GM23338 (cell line): ENCODE measurements around the gene DIO1. TPM values are rescaled to one million over a fixed set of nuclear protein-coding genes. Genes with fewer than 3 reads are reported as not detected.

Experiments used
- ATAC-seq: fragments of 200-7000 bp; cut with Tn5 transposase; 3 replicates; pipeline ENCODE4 v1.9.1; 2020
- DNase-seq: peaks from one replicate; pipeline ENCODE4 v3.0.0-alpha.2; 2015; ENCODE audit warnings: low spot score
- H2AFZ ChIP-seq: fragments of 200-600 bp; sonication (generic); 2 replicates; pipeline ENCODE4 v1.8.0; 2016; ENCODE audit warnings: antibody characterized with exemption, mild to moderate bottlenecking, moderate library complexity
- H3F3A ChIP-seq: fragments of 200-600 bp; sonication (generic); replicated peaks from 2 replicates; pipeline ENCODE4 v1.8.0; 2017; ENCODE audit warnings: antibody characterized with exemption, mixed run types, low read depth
- H3K27ac ChIP-seq: fragments of 200-600 bp; sonication (generic); 2 replicates; pipeline ENCODE4 v1.6.1; 2016; ENCODE audit warnings: low read depth
- H3K27me3 ChIP-seq: fragments of 200-600 bp; sonication (generic); 2 replicates; pipeline ENCODE4 v1.8.0; 2016; ENCODE audit warnings: mild to moderate bottlenecking, mixed run types, moderate library complexity; ENCODE audit not compliant: insufficient read depth
- H3K36me3 ChIP-seq: fragments of 200-600 bp; sonication (generic); 2 replicates; pipeline ENCODE4 v1.8.0; 2016; ENCODE audit warnings: mild to moderate bottlenecking; ENCODE audit not compliant: insufficient read depth
- H3K4me1 ChIP-seq: fragments of 200-600 bp; sonication (generic); 2 replicates; pipeline ENCODE4 v1.8.0; 2016; ENCODE audit warnings: mild to moderate bottlenecking, moderate library complexity; ENCODE audit not compliant: insufficient read depth
- H3K4me2 ChIP-seq: fragments of 200-600 bp; sonication (generic); 2 replicates; pipeline ENCODE4 v1.7.1; 2017; ENCODE audit warnings: mixed run types
- H3K4me3 ChIP-seq: fragments of 200-600 bp; sonication (generic); 2 replicates; pipeline ENCODE4 v1.6.1; 2016; ENCODE audit warnings: mixed run types
- H3K79me2 ChIP-seq: fragments of 200-600 bp; sonication (generic); replicated peaks from 2 replicates; pipeline ENCODE4 v1.8.0; 2017; ENCODE audit warnings: mild to moderate bottlenecking; ENCODE audit not compliant: insufficient read depth
- H3K9me2 ChIP-seq: fragments of 200-600 bp; sonication (generic); 2 replicates; pipeline ENCODE4 v1.8.0; 2017; ENCODE audit not compliant: insufficient read depth
- H4K20me1 ChIP-seq: fragments of 200-600 bp; sonication (generic); replicated peaks from 2 replicates; pipeline ENCODE4 v1.8.0; 2017; ENCODE audit warnings: mild to moderate bottlenecking; ENCODE audit not compliant: insufficient read depth
- H3K27ac Mint-ChIP-seq: 2 replicates; pipeline ENCODE4 v1.8.0; 2020; ENCODE audit warnings: inconsistent platforms, mild to moderate bottlenecking, moderate library complexity, mixed read lengths
- H3K27me3 Mint-ChIP-seq: 3 replicates; pipeline ENCODE4 v1.8.0; 2022; ENCODE audit warnings: low read depth, mild to moderate bottlenecking, moderate library complexity, mixed read lengths, inconsistent platforms; ENCODE audit not compliant: insufficient read depth, poor library complexity
- H3K36me3 Mint-ChIP-seq: 3 replicates; pipeline ENCODE4 v1.8.0; 2021; ENCODE audit warnings: low read depth, mild to moderate bottlenecking, inconsistent platforms, moderate library complexity, mixed read lengths
- H3K4me1 Mint-ChIP-seq: 3 replicates; pipeline ENCODE4 v1.8.0; 2020; ENCODE audit warnings: mild to moderate bottlenecking, inconsistent platforms, mixed read lengths
- H3K4me3 Mint-ChIP-seq: 3 replicates; pipeline ENCODE4 v1.8.0; 2021; ENCODE audit warnings: moderate library complexity, mild to moderate bottlenecking, inconsistent platforms, mixed read lengths
- H3K9me3 Mint-ChIP-seq: 3 replicates; pipeline ENCODE4 v1.8.0; 2020; ENCODE audit warnings: moderate library complexity, mild to moderate bottlenecking, inconsistent platforms, mixed read lengths
- CREB1 ChIP-seq: fragments of 250-450 bp; sonication (Bioruptor Pico); IDR thresholded peaks from 2 replicates; pipeline ENCODE4 v1.5.0; 2020; ENCODE audit warnings: low read depth, mild to moderate bottlenecking, moderate library complexity
- CTCF ChIP-seq, 2 experiments: fragments of 200-600 bp in 1 of 2; sonication (generic) in 1 of 2; conservative IDR thresholded peaks; 2 replicates each; pipeline versions ENCODE4 v1.5.1 to v1.6.1; 2016 to 2017; ENCODE audit warnings: antibody characterized with exemption in 2 of 2, low read depth in 2 of 2, mild to moderate bottlenecking in 2 of 2, moderate library complexity in 1 of 2
- ETS1 ChIP-seq: IDR thresholded peaks from 2 replicates; pipeline ENCODE4 v1.6.1; 2016; ENCODE audit warnings: antibody characterized with exemption
- EZH2 ChIP-seq: fragments of 200-600 bp; sonication (generic); IDR thresholded peaks from one replicate; pipeline ENCODE4 v1.8.0; 2017; ENCODE audit warnings: antibody characterized with exemption, mild to moderate bottlenecking, low read depth; ENCODE audit not compliant: unreplicated experiment
- EZH2phosphoT487 ChIP-seq: fragments of 200-600 bp; sonication (generic); IDR thresholded peaks from one replicate; pipeline ENCODE4 v1.8.1; 2018; ENCODE audit warnings: antibody characterized with exemption; ENCODE audit not compliant: unreplicated experiment
- NANOG ChIP-seq: IDR thresholded peaks from 2 replicates; pipeline ENCODE4 v1.6.1; 2016; ENCODE audit warnings: antibody characterized with exemption, borderline replicate concordance
- POLR2AphosphoS5 ChIP-seq: IDR thresholded peaks from 2 replicates; pipeline ENCODE4 v1.6.1; 2016; ENCODE audit warnings: antibody characterized with exemption, low read depth
- REST ChIP-seq: IDR thresholded peaks from one replicate; pipeline ENCODE4 v1.6.1; 2018; ENCODE audit warnings: antibody characterized with exemption; ENCODE audit not compliant: unreplicated experiment
- ZNF114 ChIP-seq: fragments of 250-450 bp; sonication (Bioruptor Pico); IDR thresholded peaks from 2 replicates; pipeline ENCODE4 v1.5.0; 2020; ENCODE audit warnings: mild to moderate bottlenecking, moderate library complexity
- ZNF331 ChIP-seq: fragments of 250-450 bp; sonication (Bioruptor Pico); IDR thresholded peaks from 2 replicates; pipeline ENCODE4 v1.5.0; 2020; ENCODE audit warnings: low read depth, mild to moderate bottlenecking, moderate library complexity
- polyA plus RNA-seq: library from polyadenylated mRNA; unstranded; fragments of >200 nt; fragmentation: Nextera tagmentation; extraction: Ambion mirVana; gene quantifications from 2 replicates; pipeline ENCODE4 v1.2.1, GENCODE V29; 2016
- total RNA-seq: library from RNA; depleted of rRNA; stranded (reverse); fragments of >200 nt; shearing (Covaris generic); gene quantifications from 2 replicates; pipeline ENCODE4 v1.2.3, GENCODE V29; 2014

DIO1 gene
- total and polyA plus RNA-seq, 2 experiments from 2014 or later: 0.27 TPM; not detected in 1

GRCh38 chr1:53911442-53911841 lies 17.5 kb downstream of the DIO1 start:
- Mint-ChIP-seq H3K27ac (no peak overlapping the region), H3K4me3 (no peak overlapping the region), H3K9me3 (no peaks in the 10 kb centered on the region), H3K27me3 (peaks cover 5% of the 10 kb centered on the region), H3K4me1 (peaks cover 33% of the 10 kb centered on the region), H3K36me3 (peaks cover 4% of the 10 kb centered on the region; the same call in 1 of the 3 replicates)
- Histone ChIP-seq H3K4me3 (no peak overlapping the region), H3K27me3 (no peaks in the 10 kb centered on the region), H3K4me1 (peaks cover 34% of the 10 kb centered on the region), H3K9me2 (0 out of 2 replicates have a peak, but pooled peaks cover 5% of the 10 kb centered on the region), H3K4me2 (no peak overlapping the region), H3F3A (no peaks in the 10 kb centered on the region), H3K79me2 (no peaks in the 10 kb centered on the region), H3K36me3 (no peaks in the 10 kb centered on the region), H2AFZ (no peak overlapping the region), H3K27ac (no peak overlapping the region), H4K20me1 (no peaks in the 10 kb centered on the region)
- TF ChIP-seq ZNF331 (CRISPR knock-in tag): no peak
- no peak for TF ChIP-seq NANOG
- no peak for TF ChIP-seq EZH2
- no peak for TF ChIP-seq POLR2AphosphoS5
- TF ChIP-seq CREB1 (CRISPR knock-in tag): no peak
- no peak for TF ChIP-seq ETS1
- TF ChIP-seq EZH2phosphoT487: no peak
- no peak for DNase-seq
- no peak for ATAC-seq

GRCh38 chr1:53913352-53914033 lies 19.5 kb downstream of the DIO1 start:
- peak overlapping the region; percentile 14; the same call in 1 of the 2 replicates for H3K4me3 ChIP-seq
- H3K36me3 Mint-ChIP-seq: peaks cover 4% of the 10 kb centered on the region; the same call in 2 of the 3 replicates
- H3K36me3 ChIP-seq: no peaks in the 10 kb centered on the region
- peaks cover 34% of the 10 kb centered on the region for H3K4me1 ChIP-seq
- peak overlapping the region; percentile 1 for H3K27ac ChIP-seq
- DNase-seq: peak; percentile 61
- H3K4me1 Mint-ChIP-seq: peaks cover 33% of the 10 kb centered on the region
- TF ChIP-seq ZNF114 (no peak), CTCF (conservative IDR thresholded peaks at IDR 0.05; ENCODE audit: low read depth in 2 of 2) (peak in 1 of 2 experiments; percentile 32; a peak in 2 of 4 replicates), CREB1 (CRISPR knock-in tag) (no peak), ETS1 (no peak), REST (no peak)
- H4K20me1 ChIP-seq: no peaks in the 10 kb centered on the region
- H3K9me2 ChIP-seq: 0 out of 2 replicates have a peak, but pooled peaks cover 5% of the 10 kb centered on the region
- no peaks in the 10 kb centered on the region for H3K9me3 Mint-ChIP-seq
- H3K27ac Mint-ChIP-seq: peak overlapping the region; percentile 76
- H3K27me3 ChIP-seq: no peaks in the 10 kb centered on the region
- no peak overlapping the region for H2AFZ ChIP-seq
- peaks cover 5% of the 10 kb centered on the region for H3K27me3 Mint-ChIP-seq
- no peaks in the 10 kb centered on the region for H3F3A ChIP-seq
- H3K79me2 ChIP-seq: no peaks in the 10 kb centered on the region
- peak overlapping the region; percentile 50 for H3K4me3 Mint-ChIP-seq
- peak overlapping the region; percentile 39 for H3K4me2 ChIP-seq
- peak; percentile 79 for ATAC-seq
